ENCODE measurements around the gene MMP17.
"Not testable (repeated sequence)": the region's sequence is repeated elsewhere in the genome, so short reads cannot be mapped to it uniquely, and the experiment has no call there.

Gene MMP17

DNA sequence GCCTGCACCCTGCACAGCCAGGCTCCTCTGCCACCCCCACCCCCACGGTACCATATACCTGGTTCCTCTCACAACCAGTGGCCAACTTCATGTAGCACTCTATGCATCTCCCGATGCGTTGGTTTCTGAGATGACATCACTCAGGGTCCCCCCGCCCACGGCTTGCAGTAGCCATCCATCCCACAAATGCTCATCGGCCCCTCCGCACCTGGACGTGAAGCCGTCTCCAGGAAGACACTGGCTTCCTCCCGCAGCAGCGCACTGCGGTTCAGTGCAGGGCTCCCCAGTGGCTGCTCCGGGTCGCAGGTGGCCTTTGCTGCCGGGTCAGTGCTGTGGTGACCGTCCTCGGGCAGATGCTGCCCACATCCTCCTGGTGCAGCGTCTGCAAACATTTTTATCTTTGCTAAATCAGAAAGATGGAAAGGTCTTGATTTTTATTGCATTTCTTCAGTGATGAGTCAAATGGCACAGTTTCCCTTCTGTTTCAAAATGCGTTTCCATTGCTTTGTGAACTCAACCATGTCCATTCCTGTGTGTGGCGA lies 27.5 kb upstream of the MMP17 start:
- no peak for DNase-seq (ENCODE audit: low spot score)

DNA sequence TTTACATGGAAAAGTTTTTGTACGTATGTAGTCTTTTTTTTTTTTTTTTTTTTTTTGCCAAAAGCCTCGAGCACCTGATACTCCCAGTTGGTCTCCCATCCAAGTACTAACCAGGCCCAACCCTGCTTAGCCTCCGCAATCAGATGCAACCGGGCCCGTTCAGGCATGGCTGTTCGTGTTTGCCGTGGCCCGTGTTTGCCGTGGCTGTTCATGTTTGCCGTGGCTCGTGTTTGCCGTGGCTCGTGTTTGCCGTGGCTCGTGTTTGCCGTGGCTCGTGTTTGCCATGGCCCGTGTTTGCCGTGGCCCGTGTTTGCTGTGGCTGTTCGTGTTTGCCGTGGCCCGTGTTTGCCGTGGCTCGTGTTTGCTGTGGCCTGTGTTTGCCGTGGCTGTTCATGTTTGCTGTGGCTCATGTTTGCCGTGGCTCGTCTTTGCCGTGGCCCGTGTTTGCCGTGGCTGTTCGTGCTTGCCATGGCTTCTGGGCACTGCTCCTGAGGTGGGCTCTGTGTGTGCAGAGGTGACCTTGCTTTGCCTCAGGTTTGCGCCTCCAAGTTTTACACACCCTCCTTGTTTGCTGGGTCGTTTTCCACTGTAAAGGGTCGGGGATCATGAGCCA lies 26.8 kb upstream of the MMP17 start:
- no peak for DNase-seq (ENCODE audit: low spot score)

DNA sequence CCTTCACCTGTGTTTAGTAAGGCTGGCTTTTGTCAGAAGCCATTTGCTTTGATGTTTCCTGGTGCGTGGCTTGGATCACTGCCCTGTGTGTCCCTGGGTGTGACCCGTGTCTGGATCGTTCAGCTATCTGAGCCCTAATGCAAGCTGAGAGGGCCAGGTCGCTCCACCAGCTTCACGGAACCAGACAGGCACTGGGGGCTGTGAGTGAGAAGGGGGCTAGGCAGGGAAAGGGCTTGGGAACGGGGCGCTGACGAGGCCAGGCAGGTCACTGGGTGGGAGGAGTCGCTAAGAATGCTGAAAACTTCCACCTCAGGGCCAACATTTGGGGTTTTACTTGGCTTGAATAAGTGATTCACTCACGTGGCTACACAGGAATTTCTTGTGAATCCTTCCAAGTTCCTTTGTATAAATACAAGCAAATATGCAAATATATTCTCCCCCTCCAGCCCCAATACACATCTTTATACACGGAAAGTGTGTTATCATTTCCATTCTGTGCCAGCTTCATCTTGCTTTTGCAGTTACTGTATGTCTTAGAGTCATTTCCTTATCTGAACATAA lies 24.2 kb upstream of the MMP17 start:
- no peak for DNase-seq (ENCODE audit: low spot score)

DNA sequence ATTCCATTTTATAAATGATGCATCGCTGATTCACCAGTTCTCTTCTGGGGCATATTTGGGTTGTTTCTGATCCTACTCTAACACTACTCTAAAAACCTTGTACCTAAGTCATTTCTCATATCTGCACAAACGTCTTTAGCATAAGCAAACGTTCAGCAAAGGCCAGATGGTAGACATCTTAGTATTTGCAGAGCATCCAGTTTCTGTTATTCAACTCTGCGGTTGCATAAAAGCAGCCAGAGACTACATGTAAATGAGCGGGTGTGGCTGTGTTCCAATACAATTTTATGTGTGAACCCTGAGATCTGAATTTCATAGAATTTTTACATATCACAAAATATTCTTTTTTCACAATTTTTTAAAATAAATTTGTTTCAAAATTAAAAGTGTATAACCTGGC lies 22.8 kb upstream of the MMP17 start:
- DNase-seq (ENCODE audit: low spot score), result no peak

DNA sequence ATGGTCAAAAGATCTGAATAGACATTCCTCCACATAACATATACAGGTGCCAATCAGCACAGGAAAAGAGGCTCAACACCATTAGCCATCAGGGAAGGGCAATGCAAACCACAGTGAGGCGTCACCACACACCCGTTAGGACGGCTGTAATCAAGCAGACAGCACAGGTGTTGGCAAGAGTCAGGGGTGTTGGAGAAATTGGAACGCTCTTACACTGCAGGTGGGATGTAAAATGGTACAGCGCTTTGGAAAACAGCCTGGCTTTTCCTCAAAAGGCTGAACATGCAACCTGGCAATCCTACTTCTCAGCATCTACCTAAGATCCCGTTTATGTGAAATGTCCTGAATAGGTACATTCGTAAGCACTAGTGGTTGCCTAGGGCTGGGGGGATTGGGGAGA lies 21.5 kb upstream of the MMP17 start:
- DNase-seq (ENCODE audit: low spot score), result no peak

DNA sequence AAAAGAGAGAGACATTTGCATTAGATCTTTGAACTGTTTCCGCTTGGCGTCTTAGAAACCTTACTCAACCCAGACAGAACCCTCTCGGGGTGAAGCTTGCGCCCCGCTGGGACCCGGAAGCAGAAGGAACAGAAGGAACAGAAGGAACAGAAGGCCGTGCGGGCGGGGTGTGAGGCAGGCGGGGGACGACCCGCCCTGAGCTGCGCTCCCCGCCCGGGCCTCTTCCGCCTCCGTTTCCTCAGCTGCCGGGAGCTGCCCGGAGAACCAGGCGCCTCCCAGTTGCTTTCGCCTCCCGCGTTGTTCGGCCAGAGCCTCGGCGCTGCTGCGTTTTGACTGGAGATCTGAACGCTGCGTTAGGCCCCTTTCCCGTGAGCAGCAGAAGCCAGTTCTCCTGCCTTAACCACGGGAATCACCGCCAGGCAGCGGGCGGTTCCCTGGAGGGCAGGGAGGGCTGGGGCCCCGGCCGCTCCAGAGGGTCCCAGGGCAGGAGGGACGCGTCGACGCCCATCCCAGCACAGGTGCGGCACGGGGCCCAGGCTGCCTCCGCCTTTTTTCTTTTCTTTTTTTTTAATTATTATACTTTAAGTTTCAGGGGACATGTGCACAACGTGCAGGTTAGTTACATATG lies 19.3 kb upstream of the MMP17 start:
- DNase-seq (ENCODE audit: low spot score), result no peak

DNA sequence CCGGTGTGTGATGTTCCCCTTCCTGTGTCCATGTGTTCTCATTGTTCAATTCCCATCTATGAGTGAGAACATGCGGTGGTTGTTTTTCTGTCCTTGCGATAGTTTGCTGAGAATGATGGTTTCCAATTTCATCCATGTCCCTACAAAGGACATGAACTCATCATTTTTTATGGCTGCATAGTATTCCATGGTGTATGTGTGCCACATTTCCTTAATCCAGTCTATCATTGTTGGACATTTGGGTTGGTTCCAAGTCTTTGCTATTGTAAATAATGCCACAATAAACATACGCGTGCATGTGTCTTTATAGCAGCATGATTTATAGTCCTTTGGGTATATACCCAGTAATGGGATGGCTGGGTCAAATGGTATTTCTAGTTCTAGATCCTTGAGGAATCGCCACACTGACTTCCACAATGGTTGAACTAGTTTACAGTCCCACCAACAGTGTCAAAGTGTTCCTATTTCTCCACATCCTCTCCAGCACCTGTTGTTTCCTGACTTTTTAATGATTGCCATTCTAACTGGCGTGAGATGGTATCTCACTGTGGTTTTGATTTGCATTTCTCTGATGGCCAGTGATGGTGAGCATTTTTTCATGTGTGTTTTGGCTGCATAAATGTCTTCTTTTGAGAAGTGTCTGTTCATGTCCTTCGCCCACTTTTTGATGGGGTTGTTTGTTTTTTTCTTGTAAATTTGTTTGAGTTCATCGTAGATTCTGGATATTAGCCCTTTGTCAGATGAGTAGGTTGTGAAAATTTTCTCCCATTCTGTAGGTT lies 18.5 kb upstream of the MMP17 start:
- DNase-seq (ENCODE audit: low spot score), result not testable (repeated sequence)

DNA sequence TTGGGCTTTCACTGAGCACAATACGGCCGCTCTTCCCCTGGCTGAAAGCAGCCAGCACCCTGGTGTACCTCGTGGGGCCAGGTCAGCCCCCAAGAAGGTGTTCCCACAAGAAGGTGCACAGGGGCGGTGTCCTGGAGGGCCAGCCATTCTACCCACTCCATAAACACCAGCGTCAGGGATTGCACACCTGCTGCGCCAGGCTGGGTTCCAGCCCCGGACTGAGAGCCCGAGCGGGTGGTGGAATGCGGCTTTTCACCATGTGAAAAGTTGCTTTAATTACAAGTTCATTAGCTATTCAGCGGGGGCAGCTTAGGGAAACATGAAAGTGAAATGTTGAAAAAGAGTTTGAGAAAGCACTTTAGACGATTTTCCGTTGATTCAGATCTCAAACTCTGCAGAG lies 17.5 kb upstream of the MMP17 start:
- DNase-seq (ENCODE audit: low spot score), result no peak

DNA sequence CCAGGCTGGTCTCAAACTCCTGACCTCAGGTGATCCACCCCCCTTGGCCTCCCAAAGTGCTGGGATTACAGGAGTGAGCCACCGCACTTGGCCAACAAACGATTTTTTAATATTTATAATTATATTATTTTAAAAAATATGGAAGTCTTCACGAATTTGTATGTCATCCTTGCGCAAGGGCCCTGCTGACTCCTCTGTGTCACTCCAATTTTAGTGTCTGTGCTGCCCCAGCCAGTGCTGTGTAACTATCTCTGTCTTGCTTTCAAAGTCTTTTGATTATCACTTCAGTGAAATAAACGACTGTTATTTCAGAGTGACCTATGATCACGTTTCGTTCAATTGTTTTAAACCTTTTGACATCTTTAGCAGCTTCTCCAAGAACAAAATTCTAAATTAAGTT lies 13.1 kb upstream of the MMP17 start:
- no peak for DNase-seq (ENCODE audit: low spot score)

DNA sequence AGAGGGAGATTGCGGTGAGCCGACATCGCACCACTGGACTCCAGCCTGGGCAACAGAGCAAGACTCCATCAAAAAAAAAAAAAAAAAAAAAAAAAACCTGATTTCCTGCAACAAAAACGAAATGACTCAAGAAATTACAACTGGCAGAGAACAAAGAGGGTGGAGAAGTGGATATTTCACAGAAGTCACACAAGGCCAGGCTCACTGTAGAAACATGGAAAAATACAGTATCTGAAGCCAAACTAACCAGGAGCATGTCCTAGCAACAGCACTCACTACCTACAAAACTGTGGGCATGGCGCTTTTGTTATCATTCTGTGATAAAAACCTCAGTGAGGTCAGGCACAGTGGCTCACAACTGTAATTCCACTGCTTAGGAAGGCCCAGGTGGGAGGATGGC lies 11.7 kb upstream of the MMP17 start:
- no peak for DNase-seq (ENCODE audit: low spot score)

DNA sequence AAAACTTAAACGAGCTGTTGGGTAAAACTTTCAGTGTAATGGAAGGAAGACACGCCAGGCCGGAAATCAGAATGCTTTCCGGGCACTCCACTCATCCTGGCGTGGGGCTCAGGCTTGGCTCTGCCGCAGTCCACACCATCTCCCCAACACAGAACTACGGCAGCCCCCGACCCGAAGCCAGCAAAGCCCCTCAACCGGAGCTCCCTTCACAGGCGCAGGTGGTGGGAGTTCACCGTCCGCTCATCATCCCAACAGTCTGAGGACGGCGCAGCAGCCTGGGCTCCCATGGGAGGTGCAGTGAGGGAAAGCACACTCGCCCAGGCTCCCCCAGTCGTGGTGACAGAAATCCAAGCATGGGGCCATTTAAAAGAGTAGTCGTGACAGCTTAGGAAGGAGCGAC lies 11.0 kb upstream of the MMP17 start:
- no peak for DNase-seq (ENCODE audit: low spot score)

DNA sequence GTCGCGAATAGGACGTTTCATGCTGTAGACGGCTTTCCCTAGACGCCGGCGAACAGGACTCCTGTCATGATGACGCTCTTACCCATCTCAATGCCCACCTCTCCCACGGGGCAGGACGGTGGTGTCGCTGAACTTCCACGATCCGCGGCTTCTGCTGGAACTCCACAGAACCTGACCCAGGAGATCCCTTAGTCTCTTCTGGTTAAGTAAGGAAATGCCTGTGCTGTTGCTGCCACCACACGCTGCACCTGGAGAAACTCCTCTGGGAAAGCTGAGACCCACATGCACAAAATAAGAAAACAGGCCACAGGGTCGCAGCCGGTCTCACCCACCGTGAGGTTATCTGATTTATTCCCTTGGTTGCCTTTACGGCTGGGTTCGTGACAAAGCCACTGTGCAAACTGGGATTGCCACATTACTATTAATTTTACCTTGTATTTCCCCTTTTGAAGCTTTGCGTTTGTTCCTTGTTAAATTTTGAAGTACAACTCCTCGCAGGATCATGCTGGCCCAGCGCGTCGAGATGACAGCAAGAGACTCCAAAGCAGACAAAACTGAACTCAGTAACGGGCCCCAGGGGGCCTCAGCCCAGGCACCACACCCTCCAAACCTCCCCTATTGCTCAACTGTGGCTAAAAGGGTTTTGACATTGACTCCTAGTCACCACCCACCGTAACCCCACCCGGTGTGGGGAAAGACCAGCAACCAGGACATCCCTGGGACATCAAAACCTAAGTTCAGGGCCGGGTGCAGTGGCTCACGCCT lies 9.2 kb upstream of the MMP17 start:
- DNase-seq (ENCODE audit: low spot score), result no peak

DNA sequence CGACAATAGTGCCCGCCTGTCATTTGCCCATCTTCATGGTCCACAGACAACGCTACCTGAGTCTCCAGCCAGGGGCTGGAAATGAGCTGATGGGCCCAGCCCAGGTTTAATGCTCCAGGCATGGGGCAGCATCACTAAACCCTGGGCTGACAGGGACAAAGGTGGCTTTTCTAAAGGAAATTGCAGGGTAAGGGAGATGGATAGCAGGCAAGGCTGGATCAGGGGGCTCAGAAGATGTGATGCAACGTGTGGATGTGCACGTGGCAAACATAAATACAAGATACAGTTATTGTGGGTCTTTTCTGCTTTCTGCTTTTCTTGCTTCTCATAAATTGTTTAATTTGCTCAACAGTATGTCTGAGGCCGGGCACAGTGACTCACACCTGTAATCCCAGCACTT lies 3.7 kb upstream of the MMP17 start:
- no peak for DNase-seq (ENCODE audit: low spot score)

DNA sequence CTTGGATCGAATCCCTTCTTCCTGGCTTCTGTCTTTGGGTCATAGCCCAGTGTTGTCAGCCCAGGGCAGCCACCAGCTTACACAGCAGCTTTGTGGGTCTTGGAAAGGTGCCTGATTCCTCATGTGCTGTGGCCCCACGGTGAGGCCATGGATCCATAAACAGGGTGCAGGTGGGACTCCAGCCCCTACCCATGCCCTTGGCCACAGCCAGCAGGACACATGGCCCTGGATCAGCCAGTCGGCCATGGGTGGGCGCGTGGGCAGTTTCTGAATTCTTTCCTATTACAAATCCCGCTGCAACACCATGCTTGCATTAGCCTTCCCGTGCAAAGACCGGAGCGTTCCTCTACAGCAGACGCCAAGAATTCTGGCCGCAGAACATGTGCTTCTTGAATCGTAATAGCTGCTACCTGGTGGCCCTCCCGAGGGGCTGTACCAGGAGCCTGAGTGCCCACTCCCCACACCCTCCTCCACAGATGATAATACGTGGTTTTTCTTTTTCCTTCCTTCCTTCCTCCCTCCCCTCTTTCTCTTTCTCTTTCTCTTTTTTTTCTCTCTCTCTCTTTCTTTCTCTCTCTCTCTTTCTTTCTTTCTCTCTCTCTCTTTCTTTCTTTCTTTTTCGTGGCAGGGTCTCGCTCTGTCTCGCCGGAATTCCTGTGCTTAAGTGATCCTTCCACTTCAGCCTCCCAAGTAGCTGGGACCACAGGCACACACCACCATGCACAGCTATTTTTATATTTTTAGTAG lies 2.9 kb upstream of the MMP17 start:
- DNase-seq (ENCODE audit: low spot score), result no peak

DNA sequence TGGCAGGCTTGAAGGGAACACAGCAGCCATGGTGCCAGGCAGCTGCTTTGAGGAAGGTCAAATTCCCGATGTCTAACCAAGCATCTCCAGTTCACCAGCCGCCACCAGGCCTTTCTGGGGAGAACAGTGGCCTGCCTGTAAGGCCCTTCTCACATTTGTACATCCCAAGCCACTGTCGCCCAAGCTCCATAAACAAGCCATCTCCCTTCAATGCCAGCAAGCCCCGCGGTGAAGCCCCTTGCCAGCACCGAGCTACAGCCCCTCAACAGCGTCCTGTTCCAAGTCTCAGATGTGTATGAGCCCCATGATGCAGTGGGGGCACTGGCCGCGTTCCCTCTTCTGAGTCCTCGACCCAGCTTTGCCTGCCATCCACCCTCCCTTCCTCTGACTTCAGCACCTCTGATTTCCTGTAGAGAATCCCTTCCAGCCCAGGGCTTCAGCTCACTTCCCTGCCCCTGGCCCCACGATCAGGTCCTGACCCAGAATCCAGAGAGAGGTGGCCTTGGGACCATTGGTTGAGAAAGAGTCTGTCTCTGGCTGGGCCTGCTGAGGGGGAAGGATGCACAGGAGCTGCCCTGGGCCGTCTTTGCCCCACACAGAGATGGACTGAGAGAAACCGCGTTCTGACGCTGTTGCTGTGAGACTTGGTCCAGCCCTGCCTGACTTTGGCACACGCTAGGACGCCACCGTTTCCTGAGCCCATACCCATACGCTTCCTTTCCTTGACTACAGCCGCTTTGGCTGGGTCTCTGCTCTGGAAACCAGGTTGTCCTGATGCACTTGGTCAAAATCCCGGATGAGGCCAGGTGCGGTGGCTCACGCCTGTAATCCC lies 1.9 kb upstream of the MMP17 start:
- DNase-seq (ENCODE audit: low spot score), result no peak

DNA sequence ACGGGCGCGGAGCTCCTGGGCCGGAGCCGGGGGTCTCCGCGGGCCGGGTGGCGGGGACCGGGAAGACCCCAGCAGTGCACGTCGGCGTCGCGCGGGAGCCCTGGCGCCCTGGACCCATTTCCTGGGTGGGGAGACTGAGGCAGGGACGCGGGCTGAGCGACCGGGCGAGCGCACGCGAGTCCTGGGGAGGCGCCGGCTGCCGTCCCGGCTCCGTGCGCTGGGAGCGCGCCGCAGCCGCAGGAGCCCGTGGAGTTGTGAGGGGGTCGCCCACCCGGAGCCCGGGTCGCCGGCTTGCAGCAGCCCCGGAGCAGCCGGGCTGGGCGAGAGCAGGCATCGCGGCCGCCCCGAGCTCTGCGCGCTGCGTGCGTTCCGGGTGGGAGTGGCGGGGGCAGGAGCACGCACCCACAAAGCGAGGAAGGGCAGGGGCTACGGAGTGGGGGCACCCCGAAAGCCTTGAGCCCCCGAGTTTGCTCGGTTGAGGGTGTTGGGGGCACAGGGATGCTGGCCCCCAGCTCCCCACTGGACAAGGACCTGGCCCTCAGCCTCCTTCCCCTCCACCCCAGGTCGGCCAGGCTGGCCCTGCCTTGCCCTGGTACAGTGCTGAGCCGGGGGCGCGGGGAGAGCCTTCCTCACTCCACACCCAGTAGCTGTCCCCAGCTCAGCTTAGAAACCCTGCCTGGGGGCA lies 620 bp downstream of the MMP17 start:
- DNase-seq (ENCODE audit: low spot score), result peak; percentile 44

DNA sequence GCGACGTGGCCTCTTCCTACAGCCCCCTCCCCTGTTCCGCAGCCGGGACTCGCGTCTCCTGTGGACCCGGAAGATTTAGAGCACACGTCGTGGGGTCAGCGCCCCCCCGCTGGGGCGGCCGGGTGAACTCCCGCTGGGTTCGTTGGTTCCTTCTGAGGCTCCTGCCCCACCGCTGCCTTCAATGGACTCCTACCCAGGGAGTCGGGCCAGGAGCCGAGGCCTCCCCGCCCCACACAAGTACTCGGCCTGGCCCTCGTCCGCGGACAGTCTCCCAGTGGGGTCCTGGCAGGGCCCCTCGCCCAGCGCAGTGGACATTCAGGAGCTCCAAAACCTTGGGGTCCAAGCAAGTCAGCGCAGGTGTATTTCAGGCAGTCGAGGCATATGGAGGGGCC lies 1.2 kb downstream of the MMP17 start:
- no peak for DNase-seq (ENCODE audit: low spot score)

DNA sequence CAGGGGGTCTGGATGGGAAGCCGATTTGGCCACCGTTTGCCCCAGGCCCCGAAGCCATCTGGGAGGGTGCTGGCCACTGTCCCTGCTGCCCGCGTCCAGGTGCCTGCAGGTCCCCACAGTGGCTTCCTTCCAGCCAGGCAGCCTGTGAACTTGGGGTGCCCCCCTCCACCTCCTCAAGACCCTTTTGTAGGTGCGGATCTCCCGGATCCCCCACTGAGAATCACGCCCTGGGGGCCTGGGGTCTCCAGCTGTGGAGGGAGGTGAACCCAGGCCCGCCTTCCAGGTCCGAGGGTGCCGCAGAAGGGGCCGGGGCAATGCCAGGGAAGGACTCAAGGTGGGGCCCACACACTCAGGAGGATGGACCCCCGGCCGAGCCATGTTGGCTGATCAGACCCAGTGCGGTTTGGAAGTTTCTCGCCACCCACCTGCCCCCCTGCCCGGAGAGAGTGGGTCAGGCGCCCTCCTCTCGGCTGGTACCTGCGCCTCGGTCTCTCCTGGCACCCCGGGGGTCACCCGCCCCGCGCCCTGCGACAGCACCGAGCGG lies 1.7 kb downstream of the MMP17 start:
- DNase-seq (ENCODE audit: low spot score), result no peak

DNA sequence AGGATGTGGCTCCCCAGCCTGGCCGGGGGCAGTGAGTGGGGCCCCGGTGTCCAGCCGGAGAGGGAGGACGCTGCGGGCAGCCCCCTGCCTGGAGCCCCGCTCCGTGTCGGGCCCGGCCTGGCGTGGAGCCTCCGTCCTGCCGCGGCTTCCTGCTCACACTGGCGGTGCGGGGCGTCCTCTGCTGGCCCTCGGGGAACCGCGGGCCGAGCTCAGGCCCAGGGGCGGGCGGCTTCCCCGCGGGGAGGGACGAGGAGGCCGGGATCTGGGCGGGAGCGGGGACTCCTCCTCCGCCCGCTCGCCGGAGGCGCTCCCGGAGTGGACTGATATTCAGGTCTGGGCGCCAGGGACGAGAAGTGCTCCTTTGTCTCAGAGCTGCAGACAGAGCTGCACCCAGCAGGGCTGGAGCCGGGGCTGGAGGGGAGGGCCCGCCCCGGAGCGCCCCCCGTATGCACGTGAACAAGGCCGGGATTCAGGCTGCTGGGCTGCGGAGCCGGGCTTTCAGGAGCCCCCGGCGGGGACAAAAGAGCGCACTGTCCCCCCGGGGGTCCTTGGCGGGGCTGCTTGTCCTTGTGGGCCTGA lies 2.2 kb downstream of the MMP17 start:
- peak; percentile 67 for DNase-seq (ENCODE audit: low spot score)
